DMS153 (cell line): ENCODE data around the gene STX3.

Experiments
- DNase-seq: peaks from one replicate; lab custom pipeline; 2025; lab: John Stamatoyannopoulos, UW

Gene STX3

GRCh38 chr11:59754859-59755700, at the start of gene STX3:
Gene STX3, plus strand, starts transcription at chr11:59755376. Its CDS starts 230 bp downstream, at chr11:59755606.
- peak; percentile 39 for DNase-seq

DNA sequence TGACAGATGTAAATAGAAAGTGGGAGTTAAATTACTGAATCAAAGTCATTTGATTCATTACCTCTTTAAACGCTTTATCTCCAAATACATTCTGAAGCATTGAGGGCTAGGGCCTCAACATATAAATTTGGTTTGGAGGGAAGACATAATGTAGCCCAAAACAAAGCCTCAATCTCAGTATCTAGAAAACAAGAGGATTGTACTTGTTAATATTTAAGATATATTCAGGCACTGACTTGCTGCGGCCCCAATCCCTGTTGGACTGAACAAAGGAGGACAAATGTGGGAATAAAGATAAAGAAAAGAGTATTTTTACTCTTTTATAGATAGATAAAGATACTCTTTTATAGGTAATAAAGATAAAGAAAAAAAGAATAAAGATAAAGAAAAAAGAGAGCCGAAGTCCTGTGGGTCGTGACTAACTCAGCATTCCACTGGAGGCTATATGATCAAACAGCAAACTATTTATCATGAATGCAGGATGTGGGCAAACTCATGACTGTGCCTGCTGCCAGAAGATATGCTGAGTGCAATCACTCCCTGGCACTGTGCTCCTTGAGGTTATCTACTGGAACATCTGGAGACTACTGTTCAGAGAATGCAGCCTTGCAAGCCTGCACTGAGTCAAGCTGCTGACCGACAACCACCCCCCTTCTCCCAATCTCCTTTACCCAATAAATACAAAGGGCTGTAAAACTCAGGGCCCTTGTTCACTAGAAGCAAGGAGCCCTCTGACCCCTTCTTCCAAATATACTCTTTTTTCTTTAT, 48.5 kb upstream of the STX3 start:
- DNase-seq: no peak

- no peak for DNase-seq
These were observed 47.8 kb upstream of the STX3 start for GRCh38 chr11:59707371-59707770.

DNA sequence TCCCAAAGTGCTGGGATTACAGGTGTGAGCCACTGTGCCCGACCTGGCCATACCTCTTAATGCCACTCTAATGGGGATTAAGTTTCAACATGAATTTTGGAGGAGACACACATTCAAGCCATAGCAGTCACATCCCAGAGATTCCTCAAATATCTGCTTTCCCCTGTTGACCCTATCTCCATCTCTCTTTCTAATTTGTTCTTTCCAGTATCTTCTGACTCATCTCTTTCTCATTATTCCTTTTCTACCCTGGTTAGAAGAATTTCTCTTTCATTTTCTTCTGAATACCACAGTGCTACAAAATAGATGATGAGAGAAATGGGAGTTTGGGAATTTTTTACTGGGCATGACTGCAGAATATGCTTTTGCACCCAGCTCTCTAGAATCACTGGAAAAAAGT, 46.6 kb upstream of the STX3 start:
- DNase-seq: no peak

DNA sequence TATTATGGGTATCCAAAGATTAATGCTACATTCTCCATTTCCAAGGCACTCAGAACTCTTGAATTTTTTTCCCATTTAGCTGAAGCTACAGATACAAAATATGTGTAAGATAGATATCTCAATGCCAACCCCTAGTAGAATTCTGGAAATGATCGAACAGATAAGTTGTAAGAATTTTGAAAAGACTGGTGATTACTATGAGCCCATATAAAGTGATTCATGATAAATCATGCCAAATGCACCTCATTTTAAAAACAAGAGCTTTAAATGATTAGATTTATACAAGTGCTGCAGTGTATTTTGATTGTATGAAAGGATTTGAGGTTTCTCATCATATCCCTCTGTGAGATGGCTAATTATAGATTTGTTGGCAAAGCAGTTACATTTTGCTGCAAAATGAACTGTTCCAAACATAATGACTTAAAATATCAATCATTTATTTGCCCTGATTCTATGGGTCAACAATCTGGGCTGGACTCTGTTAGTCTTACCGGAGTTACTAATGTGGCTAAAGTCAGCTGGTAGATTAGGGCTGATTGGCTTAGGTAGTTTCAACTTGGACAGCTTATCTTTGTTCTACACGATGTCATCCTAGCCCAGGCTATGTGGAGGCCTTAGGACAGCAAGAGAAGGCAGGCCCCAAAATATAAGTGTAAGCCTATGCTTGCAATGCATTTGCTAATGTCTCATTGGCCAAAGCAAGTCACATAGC, 44.9 kb upstream of the STX3 start:
- DNase-seq: no peak

DNA sequence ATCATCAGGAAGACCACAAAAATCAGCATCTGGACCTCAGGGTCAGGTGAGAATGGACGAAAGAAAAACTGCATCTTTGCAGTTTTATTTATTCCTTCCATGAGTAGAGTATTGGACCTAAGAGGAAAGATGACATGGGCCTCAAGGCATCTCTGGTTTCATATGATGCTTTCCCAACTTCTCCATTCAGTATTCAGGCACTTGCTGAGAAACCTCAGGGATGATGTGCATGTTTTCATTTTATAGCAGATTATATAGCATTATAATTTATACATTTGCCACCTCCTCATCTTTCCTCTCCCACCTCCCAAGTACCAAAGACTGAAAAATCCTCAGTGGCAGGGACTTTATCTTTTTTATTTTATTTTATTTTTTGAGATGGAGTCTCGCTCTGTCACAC, 41.4 kb upstream of the STX3 start, which contains the start of gene OR10V1:
Gene OR10V1, minus strand, starts transcription at position 101 of the 400 bp plus-strand sequence. Its CDS starts 0 bp downstream, at position 101.
- DNase-seq: no peak

DNA sequence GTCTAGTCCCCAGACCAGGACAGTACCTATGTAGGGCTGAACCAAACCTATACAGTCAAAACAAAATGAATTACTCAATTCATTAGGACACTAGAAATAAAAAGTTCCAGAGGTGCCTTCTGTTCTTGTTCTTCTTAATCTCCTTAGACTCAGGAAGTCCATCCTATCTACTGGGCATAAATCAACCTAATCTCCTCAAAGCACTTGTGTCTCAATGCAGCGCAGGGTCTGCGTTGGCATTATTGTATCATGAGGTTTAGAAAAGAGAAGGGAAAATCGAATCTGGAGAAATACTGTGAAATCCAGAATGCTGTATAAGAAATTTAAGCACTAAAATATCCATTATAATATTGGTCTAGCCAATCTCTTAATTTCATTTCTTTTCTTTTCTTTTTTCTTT, 39.1 kb upstream of the STX3 start:
- DNase-seq: no peak

DNA sequence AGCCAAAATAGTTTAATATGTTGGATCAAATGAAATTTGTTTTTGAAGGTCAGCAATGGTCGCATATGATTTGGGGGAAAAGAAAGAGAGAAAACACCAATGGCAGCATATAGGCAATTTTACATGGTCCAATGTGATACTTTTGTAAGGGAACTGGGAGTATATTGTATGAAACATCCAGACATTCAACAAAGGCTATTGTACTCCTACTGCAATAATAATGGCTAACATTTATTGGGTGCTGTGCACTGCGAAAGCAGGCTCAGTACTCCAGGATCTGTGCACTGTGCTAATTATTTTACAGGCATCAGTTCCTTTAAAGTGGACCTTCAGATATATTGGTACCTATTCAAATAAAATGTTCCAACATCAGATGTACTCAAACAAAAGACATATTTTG, 35.6 kb upstream of the STX3 start:
- no peak for DNase-seq

DNA sequence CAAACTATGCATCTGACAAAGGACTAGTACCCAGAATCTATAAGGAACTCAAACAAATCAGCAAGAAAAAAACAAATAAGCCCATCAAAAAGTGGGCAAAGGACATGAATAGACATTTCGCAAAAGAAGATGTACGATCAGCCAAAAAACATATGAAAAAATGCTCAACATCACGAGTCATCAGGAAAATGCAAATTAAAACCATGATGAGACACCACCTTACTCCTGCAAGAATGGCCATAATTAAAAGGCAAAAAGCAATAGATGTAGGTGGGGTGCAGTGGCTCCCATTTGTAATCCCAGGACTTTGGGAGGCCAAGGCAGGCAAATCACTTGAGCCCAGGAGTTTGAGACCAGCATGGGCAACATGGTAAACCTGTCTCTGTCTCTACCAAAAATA, 31.1 kb upstream of the STX3 start:
- no peak for DNase-seq

- no peak for DNase-seq
These were observed 27.8 kb upstream of the STX3 start for GRCh38 chr11:59727426-59727825.

DNA sequence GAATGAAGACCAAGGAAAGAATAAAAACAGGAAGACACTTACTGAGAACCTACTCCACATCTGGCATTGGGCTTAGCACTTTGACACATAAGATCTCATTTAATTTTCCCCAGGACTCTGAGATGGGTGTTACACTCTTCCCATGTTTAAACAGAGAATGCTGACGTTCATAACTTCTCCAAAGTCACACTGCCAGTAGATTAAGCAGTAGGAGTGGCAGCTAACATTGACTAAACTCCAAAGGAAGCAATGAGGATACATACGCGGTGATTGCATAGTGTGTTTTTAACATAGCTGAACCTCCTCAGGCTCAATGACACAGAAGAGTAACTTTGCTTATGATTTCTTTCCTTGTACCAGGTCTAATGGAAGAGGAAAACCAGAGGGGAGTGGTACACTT, 27.0 kb upstream of the STX3 start:
- DNase-seq: no peak

DNA sequence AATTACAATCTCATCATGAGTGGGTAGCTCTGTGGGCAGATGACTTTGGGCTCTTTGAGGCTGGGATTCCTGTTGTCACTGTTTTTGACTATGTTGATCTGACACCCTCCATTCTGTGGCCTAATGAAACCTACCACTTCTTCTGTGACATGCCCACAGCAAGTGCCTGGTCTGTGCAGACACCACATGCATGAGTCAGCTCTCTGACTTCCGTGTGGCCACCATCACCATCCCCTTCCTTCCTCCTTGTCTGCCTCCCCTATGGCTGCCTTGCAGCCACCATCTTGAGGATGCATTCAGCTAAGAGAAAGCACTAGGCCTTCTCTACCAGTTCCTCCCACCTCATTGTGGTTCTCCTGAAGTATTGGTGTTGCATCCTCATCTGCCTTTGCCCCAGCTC, 26.3 kb upstream of the STX3 start:
- DNase-seq: no peak

DNA sequence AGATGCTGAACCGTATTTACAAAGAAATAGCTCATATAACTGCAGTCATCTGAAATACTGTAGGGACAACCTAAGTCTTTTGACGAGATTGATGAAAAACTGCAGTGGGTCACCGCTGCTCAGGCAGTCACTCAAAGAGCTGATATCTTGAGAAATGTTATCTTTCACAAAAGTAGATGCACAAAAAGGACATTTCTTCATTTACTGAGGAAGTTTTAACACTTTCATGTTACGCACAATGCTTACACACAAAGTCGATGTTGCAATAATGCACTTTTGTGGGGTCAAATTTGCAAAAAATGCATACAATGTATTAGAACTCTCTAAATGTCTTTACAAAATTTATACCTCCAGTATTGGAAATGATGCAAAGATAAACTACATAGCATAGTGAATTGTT, 25.3 kb upstream of the STX3 start:
- DNase-seq: no peak

DNA sequence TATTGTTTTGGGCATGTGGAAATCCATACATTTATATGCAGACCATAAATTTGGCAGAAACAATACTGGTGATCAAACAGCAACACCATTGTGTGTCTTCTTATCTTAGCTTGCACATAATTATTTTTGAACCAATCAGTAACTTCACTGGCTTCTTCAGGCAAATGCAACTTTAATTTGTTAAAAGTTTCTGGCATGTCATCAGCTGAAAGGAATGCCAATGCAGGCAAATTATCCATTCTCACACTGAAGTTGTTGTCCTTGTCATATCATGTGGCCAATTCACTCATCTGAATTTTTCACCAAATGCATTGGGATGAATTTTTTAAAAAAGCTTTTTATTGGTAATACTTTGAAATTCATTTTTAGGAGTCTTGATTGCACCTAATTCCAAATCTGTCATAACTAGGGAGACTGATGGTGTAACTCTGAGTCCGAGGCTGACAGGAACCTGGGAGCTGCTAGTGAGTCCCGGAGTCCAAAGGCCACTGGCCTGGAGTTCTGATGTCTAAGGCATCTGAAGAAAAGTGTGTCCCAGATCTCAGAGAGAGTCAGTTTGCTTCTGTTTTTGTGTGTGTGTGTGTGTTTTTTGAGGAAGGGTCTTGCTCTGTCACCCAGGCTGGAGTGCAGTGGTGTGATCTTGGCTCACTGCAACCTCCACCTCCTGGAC, 24.1 kb upstream of the STX3 start:
- no peak for DNase-seq

DNA sequence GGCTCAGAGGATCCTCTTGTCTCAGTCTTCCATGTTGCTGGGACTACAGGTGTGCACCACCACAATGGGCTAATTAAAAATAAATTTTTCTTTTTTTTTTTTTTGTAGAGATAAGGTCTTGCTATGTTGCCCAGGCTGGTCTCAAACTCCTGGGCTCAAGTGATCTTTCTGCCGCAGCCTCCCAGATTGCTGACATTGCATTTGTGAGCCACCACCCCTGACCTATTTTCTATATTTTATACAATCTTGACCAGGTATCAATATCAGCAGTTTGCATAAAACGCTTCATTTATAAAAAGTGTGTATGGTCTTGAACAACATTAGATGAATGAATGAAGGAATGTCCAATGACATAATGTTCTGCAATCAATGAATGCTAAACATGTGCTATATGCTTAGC, 9.1 kb upstream of the STX3 start:
- no peak for DNase-seq

- peak; percentile 40 for DNase-seq
These were observed 1.3 kb upstream of the STX3 start for GRCh38 chr11:59753650-59754493.

DNA sequence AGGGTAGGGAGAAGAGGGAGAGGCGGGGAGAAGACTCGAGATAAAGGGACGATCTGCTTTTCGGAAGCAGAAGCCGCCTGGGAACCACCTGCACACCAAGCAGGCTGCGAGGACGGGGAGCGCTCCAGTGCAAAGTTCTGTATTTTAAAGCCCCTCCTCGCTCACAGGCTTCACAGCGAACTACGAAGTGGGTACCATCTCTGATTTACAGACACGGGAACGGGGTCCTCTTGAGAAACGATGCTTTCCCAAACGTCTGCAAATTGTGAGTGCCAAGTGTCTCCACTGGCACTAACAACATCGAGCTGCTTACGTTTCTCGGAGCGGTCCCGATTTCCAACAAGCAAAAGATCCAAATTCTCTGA, 700 bp upstream of the STX3 start:
- no peak for DNase-seq

DNA sequence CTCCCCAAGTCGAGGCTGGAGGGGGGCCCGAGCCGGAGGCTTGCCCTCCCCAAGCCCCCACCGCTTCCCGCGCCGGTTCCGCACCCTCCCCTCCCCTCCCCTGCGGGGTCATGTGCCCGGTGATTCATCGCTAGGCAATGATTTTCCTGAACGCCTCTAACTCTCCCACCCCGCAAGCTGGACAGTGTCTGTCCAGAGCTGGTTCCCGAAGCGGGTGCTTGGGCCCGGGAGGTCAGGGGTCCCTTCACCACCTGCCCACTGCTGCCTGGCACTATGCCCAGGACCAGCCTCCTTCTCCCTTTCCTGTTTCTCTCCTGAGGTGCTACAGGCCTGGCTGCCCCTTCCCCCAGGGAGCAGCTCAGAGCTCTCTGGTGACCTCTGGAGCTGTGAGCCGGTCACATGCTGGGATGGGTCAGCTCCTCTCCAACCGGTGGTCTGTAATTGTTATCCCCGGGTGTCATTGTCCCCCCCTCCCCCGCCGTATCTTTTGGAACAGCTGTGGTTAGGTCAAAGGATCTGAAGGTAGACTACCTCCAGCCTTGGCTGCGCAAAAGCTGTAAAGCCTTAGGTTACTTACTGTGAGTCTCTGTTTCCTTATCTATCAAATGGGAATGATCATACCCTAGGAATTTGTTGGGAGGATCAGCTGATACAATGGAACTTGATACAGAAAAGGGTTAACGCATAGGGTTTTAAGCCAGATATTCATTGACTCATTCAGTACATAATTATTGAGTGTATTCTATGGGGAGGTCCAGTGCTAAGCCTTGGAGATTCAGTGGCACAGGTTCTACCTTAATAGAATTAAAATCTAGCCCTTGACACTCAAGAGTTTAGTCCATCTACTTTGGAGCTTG, 753 bp downstream of the STX3 start:
- DNase-seq: no peak

DNA sequence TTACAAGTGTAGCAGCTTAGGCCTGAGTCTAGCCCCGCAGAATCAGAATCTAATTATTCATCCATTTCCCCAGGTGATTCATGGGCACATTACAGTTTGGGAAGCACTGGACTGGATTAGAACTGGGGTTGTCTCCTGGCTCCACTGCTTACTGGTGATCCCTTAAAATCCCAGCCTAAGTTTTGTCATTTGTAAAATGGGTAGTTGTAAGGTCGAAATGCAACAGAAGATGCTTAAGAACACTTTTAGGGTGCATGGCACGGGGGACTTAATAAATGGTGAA, 1.3 kb downstream of the STX3 start:
- no peak for DNase-seq

- no peak for DNase-seq
These were observed 1.7 kb downstream of the STX3 start for GRCh38 chr11:59756845-59757244.
